Activated CD8-positive, alpha-beta memory T cell treated with anti-CD3 and anti-CD28 coated beads for 24 hours (primary cell): ENCODE results near the gene SECISBP2.

ENCODE experiments used
- DNase-seq: peaks from one replicate; pipeline ENCODE4 v3.0.0-alpha.2; 2020

The SECISBP2 gene

DNA sequence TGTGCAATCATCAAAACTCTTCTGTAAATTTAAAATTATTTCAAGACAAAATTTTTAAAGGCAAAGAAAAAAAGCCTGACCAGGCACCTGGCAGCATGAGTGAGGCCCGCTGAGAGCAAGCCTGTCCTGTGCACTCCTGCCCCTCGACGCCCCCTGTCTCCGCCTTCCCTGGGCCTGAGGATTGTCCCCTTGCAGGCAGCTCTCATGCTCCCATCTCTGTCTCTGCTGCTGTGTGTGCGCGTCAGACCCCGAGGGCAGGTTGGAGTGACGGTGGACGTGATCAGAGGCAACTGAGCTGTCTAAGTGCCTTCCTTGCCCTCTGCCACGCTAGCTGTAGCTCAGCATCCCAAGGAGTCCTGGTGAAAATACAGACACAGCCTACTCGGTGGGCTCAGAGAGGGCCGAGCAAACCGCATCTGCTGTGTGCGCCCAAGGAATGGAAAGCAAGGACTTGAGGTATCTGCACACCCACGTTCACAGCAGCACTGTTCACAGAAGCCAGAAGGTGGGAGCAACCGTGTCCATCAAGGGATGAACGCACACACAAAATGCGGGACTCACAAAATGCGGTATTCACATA is 65.5 kb downstream of the SECISBP2 start:
- no peak for DNase-seq

DNA sequence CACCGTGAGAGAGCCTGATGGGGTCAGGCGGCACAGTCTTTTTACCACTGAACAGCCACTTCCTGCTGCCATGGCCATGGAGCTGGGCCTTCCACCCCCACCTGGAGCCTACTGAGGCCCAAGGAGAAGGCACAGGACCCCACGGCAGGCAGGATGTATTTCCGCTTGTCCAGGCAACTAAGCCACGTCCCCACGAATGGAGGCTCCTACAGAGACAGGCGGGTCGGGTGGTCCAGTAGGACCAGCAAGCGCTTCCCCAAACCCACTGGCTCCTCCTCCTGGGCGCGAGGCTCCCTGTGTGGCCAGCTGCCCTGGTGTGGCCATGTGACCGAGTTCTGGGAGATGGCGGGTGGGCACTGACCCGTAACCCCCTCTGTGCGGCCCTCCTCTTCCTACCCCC is 66.5 kb downstream of the SECISBP2 start:
- no peak for DNase-seq

DNA sequence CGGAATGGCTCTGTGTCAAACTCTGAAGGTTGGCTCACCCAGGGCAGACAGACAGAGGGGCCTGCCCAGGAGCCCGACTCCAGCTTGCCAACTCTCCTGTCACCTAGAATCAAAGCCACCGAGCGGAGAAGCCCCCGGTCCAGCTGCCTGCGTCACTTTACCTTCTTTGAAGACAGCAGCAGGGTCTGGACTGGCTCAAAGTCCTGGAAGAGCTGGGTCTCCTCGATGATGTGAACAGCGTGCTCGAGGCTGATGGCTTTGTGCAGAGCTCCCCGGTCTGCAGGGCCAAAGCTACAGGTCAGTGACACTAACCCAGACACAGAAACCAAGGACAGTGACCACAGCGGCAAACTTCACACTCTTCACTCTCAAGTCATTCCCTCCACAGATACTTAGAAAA is 67.9 kb downstream of the SECISBP2 start:
- no peak for DNase-seq

DNA sequence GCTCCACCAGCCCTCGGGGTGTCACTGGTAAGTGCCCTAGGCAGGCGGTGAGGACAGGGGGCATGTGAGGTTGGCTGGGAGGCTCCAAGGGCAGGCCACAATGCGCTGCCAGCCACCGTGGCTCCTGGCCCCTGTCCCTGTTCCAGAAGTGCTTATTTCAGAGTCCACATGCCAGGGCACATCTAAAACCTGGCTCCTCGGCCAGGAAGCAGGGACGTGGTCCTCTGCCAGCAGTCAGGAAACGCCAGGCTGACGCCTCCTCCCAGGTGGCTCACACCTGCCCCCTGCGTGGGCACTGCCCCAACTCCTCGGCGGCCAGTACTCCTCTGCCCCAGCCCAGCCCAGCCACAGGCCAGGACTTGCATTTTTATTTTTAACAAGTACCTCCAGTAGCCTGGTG is 68.5 kb downstream of the SECISBP2 start:
- DNase-seq = no peak

DNA sequence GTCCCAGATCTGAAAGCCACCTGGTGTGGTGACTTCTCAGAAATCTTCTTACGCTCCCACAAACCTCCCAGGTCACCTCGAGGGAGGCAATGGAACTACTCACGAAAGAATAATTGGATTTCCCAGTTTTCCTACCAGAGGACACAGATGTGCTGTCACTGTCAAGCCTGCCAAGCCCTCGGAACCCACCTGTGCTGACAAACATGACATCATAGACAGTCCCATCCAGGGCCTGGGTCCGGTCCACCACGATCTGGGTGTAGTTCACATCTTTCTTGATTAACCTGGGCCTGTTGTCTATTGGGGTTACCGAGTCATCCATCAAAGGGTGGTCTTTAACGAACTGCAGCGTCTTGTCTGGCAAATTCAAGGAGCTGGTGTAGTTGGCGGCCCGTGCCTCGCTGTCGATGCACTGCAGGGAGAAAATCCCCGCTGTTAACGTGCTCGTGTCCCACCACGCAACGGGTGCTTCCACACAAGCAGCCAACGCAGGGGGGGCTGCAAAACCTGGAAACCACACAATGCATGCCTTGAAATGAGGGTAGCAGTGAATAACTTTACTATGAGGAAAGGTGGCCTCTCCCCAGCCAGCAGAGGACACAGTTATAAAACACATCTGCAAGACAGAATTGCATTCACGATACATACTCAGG is 69.0 kb downstream of the SECISBP2 start:
- DNase-seq = no peak

DNA sequence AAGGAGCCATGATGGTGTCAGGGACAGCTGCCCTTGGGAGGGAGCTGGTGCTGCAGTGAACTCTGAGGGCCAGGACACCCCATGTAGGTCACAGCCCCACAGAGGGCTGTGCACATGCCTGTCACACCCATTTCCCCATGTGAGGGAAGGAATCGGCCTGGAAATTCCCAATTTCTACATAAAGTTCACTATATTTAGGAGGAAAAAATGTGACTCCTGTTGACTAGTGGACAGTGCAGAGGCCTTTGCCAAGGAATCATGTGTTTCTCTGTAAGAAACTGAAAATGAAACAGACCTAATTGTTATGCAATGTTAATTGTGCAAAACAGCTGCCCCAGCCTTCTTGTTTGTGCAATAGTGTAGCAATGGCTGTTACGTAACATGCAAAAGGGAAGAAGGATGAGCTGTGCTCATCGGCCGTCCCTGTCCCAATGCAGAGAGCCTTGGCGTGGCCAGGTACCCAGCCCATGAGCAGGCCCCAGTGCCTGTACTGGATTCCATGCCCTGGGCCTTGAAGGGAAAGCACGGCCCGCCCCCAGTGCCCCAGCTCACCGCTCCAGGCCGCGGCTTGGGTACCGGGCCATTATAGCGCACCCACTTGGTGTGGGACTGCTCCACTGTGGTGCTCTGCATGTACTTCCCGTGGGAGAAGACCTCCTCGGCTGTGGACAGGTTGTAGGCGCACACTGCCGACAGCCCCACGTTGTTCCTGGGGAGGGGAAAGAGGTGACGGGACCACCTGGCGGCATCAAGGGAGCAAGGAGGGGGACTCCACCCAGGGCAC is 70.0 kb downstream of the SECISBP2 start:
- no peak for DNase-seq

DNA sequence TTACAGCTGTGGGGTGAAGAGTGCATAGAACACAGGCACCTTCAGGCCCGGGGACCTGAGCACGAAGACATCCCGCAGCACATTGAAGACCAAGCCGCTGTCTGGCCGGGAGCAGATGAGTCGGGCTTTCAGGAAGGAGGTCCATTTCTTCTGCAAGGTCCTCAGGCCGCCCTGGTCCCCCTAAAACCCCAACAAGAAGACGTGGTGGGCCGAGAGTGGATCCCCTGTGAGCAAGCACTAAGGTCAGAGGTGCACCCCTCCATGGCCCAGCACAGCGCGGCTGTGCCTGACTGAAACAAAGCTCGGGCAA is 70.5 kb downstream of the SECISBP2 start:
- DNase-seq = no peak

DNA sequence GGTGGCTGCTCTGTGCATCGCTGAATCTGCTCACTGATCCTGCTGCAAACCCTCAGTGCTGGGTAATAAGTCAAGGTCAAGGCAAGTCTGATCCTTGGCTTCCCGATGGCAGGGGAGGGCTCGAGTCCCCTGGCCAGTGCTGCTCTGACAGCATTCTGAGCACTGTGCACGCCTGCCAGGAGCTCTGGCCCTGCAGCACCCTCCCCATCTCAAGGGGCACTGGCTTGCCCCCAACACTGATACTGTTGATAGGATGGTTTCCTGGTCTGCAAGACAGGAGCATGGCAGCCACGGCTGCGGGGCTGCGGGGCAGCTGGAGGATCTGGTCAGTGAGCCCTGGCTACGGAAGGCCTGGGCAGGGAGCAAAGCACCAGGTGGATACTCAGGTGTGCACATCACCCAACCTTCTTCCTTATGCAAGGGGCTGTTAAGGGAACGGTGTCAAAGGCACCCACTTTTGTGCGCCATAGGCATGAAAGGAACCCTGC is 71.8 kb downstream of the SECISBP2 start:
- DNase-seq = no peak

DNA sequence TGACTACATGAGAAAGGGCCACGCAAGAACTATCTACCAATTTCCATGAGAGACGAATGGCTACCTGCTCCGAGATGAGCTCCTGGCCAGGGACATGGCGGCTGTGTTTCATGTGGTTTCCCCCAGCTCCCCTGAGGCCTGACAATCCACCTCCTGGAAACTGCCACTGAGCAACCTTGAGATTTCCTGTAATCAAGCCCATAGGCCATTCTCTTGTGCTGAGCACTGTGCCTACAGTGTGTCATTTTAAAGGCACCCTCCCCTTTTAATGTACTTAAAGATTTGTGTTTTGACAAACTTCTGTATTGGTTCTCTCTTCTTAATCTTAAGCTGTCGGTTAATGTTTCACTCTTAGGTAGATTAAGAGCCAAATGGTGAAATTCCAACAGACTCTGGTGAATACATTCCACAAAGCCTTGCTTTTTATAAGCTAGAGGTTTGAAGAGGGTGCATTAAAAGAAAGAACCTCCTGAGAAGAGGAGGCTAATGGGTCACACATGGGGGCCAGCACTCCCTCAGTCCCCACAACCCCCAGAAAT is 72.3 kb downstream of the SECISBP2 start:
- DNase-seq = no peak

DNA sequence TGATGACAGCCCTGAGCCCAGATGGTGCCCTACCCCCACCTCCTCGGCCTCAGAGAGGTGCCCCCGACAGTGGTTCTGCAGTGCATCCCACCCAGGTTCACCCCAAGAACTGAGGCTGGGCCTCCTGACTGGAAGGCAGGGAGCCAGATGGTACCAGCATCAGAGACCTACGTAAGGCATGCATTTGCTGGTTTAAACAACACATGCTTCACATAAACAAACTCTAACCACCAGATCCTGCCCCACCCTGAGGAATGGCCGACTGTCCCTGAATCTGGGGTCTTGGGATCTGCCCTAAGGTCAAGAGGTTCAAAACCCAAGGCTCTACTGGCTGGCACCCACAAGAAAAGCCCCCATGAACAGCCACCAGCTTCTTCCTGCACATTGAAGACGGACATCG is 73.3 kb downstream of the SECISBP2 start:
- no peak for DNase-seq

DNA sequence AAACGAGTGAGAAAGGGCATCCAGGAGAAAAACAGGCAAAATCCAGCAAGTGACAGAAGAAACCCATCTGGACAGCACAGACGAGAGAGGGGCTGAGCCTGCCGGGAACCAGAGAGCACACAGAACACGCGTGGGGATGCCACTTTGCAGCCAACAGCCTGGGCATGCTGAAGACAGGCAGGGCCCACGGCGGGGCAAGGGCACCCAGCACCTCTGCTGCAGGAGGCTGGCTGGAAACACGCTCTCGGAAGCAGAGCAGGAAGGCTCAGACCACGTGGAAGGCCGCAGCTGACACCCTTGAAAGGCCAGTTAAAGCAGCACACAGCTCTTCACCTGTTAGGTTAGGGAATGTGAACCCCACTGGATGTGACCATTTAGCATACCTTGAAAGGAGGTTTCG is 76.1 kb downstream of the SECISBP2 start:
- DNase-seq = no peak

DNA sequence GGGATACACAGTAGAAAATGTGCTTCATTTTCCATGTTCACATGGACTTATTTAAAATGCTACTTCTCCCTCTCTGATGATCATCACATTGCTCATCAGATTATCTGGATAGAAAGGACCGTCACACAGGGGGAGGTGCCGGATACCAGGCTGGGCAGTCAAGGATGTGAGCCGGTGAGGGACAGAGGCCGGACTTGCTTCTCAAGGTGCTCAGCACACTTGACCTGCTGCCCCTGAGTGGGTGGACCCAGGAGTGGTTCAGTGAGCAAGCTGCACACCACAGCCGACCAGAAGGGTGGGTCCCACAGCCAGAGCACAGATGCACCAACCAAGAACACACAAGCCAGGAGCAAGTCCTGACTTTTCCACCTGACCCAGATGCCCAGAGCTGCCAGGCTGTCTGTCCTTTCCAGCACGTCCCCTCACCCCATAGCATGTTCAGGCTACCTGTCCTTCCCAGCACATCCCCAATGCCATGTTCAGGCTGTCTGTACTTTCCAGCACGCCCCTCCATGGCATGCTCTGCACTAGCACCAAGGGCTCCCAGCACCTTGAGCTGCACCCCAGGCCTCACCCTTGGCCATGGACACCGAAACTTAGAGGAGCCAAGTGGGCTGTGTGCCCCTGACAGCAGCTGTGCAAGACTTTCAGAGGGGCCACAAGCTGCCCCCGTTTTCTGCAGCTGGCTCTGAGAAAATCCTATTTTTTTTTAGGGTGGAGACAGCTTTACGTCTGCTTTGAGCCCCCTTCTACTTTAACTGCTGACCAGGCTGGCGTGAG is 77.8 kb downstream of the SECISBP2 start:
- DNase-seq = no peak

DNA sequence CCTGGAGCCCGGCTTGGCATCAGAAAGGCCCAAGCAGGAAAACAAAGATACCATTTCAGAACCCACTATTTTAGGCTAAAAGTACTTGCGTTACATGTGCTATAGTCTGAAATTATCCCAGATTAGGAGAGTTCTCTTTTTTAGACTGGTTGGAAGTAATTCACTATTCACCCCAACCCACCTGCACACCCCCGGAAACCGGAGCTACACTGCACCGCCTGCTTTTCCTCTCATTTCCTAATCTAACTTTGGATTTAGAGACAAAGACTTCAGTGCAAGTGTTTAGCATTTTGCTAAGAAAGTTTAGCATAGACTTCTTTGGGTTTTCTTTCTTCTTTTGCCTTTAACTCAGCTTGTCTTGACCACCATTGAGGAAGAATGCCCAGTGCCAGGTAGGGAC is 79.2 kb downstream of the SECISBP2 start:
- no peak for DNase-seq

DNA sequence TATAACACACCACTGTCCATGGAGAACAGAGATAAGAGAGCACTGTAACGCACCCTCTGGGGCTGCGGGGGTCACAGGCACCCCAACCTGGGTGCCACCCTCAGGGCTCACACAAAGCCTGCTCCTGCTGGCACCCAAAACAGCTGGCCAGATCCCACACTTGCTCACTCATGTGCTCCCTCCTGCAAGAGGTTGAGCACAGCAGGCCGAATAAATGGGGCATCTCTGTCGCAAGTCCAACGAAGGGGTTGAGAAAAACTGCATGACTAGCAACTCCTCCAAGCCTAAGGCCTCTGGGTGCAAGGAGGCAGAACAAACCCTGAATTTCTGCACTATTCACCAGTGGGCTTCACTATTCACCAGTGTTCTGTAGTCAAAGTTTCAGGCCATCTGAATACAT is 80.3 kb downstream of the SECISBP2 start:
- no peak for DNase-seq

DNA sequence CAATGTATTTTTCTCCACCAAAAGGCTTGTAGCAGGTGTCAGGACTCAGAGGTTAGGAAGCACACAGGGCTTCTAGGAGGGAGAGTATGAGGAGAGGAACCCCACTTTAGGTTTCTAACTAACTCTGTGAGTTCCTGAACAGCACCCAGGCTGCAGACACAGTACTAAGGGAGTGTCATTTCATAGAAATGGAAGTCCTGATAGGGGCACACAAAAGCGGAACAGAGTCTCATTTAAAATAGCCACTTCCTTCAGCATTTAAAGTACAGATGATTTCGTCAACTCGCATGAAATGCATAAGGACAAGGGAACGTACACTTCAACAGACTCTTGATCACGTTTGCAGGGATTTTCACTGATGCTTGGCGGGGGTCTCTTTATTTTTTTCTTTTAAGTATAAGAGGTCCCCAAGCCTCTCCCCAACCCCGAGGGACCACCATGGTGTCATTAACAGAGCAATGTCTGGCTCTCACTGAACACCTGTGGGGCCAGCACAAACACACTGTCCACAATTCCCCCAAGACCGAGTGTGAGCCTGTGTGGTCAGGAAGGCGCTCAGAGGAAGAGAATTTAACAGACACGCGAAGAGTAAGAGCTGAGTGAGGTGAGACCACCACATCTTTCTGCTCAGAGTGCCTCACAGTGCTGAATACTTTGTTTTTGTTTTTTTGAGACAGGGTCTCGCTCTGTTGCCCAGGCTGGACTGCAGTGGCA is 82.3 kb downstream of the SECISBP2 start:
- no peak for DNase-seq

DNA sequence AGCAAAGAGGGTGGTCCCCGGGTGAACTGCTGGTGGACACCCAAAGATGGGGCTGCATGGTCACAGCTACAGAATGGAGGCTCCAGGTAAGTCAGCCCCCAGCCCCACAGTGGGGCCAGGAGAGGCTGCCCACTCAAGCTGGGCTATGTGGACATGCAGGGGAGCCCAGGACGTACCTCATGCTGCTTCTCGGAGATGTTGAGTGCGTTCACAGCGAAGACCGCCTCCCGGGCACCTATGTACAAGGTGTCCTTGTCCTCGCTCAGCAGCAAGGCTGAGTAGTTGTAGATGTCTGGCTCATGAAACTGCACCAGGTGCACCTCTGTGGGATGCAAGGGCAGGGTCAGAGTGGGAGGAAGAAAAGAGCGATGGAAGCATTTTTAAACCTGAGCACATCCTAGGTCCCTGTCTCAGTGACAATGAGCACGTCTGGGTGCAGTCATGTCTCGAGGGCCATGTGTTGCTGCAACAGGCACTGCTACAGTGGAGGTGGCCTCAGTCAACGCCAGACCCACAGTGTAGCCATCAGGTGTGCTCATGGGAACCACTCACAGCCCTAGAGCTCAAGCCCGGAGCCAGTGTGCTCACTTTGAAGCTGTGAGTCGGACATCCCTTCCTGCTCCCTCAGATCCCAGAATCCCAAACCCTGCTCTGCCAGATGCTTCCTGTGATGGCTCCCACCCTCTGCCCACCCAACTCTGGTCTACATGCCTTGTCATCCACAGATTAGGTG is 84.6 kb downstream of the SECISBP2 start:
- no peak for DNase-seq

DNA sequence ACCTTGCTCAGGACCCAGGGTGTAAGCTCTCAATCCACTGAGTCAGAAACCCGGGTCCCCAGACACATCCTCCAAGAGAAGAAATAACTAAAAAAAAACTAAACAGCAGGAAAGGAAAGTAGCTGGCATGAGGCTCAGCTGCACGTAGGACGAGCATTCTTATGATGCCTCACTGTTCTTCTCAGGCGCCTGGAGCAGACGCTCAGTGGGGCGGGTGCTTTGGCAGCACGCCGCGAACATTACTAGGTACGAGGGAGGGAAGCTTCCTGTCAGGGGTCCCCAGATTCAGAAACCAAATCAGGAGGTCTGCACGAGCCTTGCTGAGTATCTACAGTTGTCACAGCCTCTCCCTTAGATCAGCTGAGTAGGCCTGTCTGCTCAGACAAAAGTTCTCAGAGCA is 85.8 kb downstream of the SECISBP2 start:
- no peak for DNase-seq

DNA sequence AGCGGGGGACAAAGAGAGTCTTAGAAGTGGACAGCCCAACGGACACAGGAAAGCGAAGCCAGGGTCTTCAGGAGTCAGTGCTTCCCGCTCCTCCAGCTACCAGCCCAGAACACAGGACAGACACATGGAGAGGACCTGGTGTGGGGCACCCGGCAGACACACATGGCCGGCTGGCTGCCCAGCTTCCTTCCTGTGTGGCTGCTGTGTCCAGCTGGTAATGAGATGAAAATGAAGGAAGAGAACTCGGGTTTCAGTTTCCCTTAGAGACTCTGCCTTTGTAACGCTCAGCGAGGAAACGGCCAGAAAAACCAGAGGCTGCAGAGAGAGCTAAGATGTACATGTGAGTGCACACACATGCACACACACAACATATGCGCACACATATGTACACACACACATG is 87.5 kb downstream of the SECISBP2 start:
- DNase-seq = no peak

DNA sequence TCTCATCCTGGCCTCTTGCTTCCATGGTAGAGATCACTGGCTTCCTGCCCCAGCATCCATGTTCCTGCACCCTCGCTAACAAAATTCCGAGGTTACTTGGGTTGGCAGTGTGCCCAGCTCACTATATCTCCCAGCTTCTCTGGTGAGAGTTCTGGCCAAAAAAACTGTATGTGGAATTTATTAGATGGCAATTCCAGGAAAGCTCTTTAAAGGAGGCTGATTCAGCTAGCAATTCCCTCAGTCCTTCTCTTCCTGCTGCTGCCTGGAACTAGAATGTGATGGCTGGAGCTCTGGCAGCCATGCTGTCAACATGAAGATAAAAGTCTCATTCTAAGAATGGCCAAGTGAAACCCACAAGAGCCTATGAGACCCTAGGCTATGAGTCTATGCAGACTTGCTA is 88.8 kb downstream of the SECISBP2 start:
- no peak for DNase-seq

DNA sequence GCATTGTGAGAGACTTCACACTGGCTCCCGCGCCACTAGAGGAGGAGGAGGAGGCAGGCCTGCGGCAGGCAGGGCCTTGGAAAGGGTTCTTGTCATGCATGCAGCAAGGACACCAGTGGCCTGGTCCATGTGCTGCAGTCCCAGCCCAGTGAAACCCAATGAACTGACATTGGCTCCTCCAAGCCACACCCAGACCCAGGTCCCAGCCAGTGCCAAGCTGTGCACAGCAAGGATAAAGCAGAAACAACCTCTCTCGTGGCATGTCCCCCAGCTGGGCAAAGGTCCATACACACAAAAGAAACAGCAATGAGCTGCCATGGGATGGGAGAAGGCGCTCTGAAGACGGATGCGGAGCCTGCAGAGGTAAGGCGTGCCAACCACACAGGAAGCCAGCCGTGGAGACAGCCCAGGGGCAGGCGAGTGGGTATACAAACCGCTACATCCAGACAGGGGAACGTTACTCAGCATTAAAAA is 90.4 kb downstream of the SECISBP2 start:
- peak; percentile 84 for DNase-seq
